Panc1 (cell line): Measurements from ENCODE around the gene CXCR2. TPM values are rescaled to one million over a fixed set of nuclear protein-coding genes. Genes with fewer than 3 reads are reported as not detected.

Experiments used
- ATAC-seq: fragments of 200-7000 bp; cut with Tn5 transposase; 2 replicates; pipeline ENCODE4 v1.9.1; 2020; ENCODE audit warnings: mild to moderate bottlenecking, moderate library complexity
- BruUV-seq: library from RNA; stranded (reverse); fragments of 400-500 nt; replicated peaks from 2 replicates; lab custom pipeline; 2021; lab: Mats Ljungman, UMichigan
- CTCF ChIA-PET: fragments of 300-600 bp; sonication (Branson Sonifier 250); formaldehyde crosslinking; loops from one replicate; lab custom pipeline; 2022; ENCODE audit warnings: antibody characterized with exemption; lab: Charles Lee
- POLR2A ChIA-PET: fragments of 300-600 bp; sonication (Branson Sonifier 250); formaldehyde crosslinking; loops from one replicate; lab custom pipeline; 2022; ENCODE audit warnings: antibody characterized with exemption; lab: Charles Lee
- DNase-seq: peaks from one replicate; pipeline ENCODE4 v3.0.0-alpha.2; 2010; ENCODE audit warnings: low read depth, low spot score
- H3K27ac ChIP-seq: 2 replicates; pipeline ENCODE4 v1.5.1; 2011; ENCODE audit warnings: mild to moderate bottlenecking, low read length, inconsistent platforms
- H3K27me3 ChIP-seq: fragments of 200-500 bp; sonication (Bioruptor generic); 2 replicates; pipeline ENCODE4 v1.6.0; 2014; ENCODE audit warnings: low read length, inconsistent platforms; ENCODE audit not compliant: control insufficient read depth, insufficient read depth
- H3K36me3 ChIP-seq: fragments of 200-500 bp; sonication (Bioruptor generic); 2 replicates; pipeline ENCODE4 v1.5.1; 2014; ENCODE audit warnings: inconsistent platforms, mild to moderate bottlenecking, low read length, moderate library complexity; ENCODE audit not compliant: control insufficient read depth, insufficient read depth
- H3K4me1 ChIP-seq: 2 replicates; pipeline ENCODE4 v1.5.1; 2011; ENCODE audit warnings: inconsistent platforms, mild to moderate bottlenecking, low read length, moderate library complexity; ENCODE audit not compliant: control insufficient read depth, insufficient read depth
- H3K4me3 ChIP-seq, 2 experiments: 2 replicates each; pipeline ENCODE4 v1.5.1; 2011 to 2012; ENCODE audit warnings: low read depth in 2 of 2, low read length in 2 of 2, mild to moderate bottlenecking in 2 of 2, inconsistent platforms in 1 of 2, moderate library complexity in 1 of 2
- H3K9me3 ChIP-seq: fragments of 200-500 bp; sonication (Bioruptor generic); 2 replicates; pipeline ENCODE4 v1.5.1; 2014; ENCODE audit warnings: low read depth, mild to moderate bottlenecking, inconsistent platforms, low read length, moderate library complexity; ENCODE audit not compliant: control insufficient read depth, insufficient read depth
- POLR2AphosphoS5 ChIP-seq: IDR thresholded peaks from 2 replicates; pipeline ENCODE4 v1.6.1; 2012; ENCODE audit warnings: mild to moderate bottlenecking, low read depth, low read length, moderate library complexity
- SIN3A ChIP-seq: IDR thresholded peaks from 2 replicates; pipeline ENCODE4 v1.6.1; 2012; ENCODE audit warnings: low read depth, mild to moderate bottlenecking, low read length, moderate library complexity, borderline replicate concordance; ENCODE audit not compliant: insufficient read depth
- TCF7L2 ChIP-seq: IDR thresholded peaks from 2 replicates; pipeline ENCODE4 v1.6.1; 2011; ENCODE audit warnings: mild to moderate bottlenecking, low read depth, low read length, inconsistent platforms
- in situ Hi-C: cut with HindIII; loops from 2 replicates; pipeline ENCODE4 v1.10.0; 2016; ENCODE audit warnings: low sequenced_read_pairs, low pct_unique_long_range_greater_than_20kb
- intact Hi-C: fragments of 100-400 bp; cut with micrococcal nuclease; formaldehyde crosslinking; loops from one replicate; pipeline ENCODE4 v1.10.0; 2022; ENCODE audit not compliant: unreplicated experiment
- total RNA-seq: library from RNA; stranded (reverse); gene quantifications from one replicate; pipeline ENCODE4 v1.2.1, GENCODE V29; 2021; ENCODE audit not compliant: unreplicated experiment
- TF ChIP-seq, protein P1 (sequence below): fragments of 450-650 bp; IDR thresholded peaks from 2 replicates; pipeline ENCODE4 v1.5.1; 2017; ENCODE audit warnings: mild to moderate bottlenecking
- TF ChIP-seq, protein P2 (sequence below), 2 experiments: IDR thresholded peaks; 2 replicates each; pipeline ENCODE4 v1.6.1; 2011 to 2012; ENCODE audit warnings: low read depth in 2 of 2, control low read depth in 1 of 2, low read length in 1 of 2, mild to moderate bottlenecking in 1 of 2, moderate library complexity in 1 of 2; ENCODE audit not compliant: insufficient read depth in 1 of 2

Gene CXCR2
- total RNA-seq, 1 experiment from 2014 or later: not detected

- intact Hi-C loops (no loop called here), in situ Hi-C loops (no loop called here)
- H3K27me3 ChIP-seq: peaks cover 4% of the 10 kb centered on the region
- DNase-seq (no peak), ATAC-seq (no peak)
- ChIA-PET POLR2A (no interaction called here), CTCF (no interaction called here)
- H3K27ac ChIP-seq: no peak overlapping the region
- H3K4me1 ChIP-seq: no peaks in the 10 kb centered on the region
- H3K4me3 ChIP-seq: no peak overlapping the region
- no peaks in the 10 kb centered on the region for H3K36me3 ChIP-seq
- TF ChIP-seq SIN3A: no peak
- TF ChIP-seq, protein P1, sequence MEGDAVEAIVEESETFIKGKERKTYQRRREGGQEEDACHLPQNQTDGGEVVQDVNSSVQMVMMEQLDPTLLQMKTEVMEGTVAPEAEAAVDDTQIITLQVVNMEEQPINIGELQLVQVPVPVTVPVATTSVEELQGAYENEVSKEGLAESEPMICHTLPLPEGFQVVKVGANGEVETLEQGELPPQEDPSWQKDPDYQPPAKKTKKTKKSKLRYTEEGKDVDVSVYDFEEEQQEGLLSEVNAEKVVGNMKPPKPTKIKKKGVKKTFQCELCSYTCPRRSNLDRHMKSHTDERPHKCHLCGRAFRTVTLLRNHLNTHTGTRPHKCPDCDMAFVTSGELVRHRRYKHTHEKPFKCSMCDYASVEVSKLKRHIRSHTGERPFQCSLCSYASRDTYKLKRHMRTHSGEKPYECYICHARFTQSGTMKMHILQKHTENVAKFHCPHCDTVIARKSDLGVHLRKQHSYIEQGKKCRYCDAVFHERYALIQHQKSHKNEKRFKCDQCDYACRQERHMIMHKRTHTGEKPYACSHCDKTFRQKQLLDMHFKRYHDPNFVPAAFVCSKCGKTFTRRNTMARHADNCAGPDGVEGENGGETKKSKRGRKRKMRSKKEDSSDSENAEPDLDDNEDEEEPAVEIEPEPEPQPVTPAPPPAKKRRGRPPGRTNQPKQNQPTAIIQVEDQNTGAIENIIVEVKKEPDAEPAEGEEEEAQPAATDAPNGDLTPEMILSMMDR: no peak
- H3K9me3 ChIP-seq: peaks cover 6% of the 10 kb centered on the region; the same call in 1 of the 2 replicates
- BruUV-seq: no TSS peak
Measured at GRCh38 chr2:218086478-218086877, 39.4 kb upstream of the CXCR2 start.

DNA sequence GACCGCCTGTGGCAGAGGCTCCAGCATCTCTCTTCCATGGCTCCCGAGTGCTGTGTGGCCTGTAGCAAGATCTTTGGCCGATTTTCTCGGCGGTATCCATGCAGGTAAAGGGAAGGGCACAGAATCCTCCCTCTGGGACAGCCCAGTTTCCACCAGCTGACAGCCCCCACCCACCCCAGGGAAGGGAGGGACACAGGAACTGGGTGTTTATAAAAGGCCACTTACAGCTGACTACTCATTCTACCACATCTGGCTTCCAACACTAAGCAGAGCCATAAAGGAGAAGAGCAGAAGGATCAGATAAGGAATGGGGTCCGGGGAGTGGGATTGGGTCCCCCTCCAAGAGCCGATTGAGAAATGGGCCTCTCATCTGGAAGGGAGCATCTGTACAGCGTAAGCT is 36.6 kb upstream of the CXCR2 start:
- no TSS peak for BruUV-seq
- ChIA-PET CTCF (no interaction called here), POLR2A (no interaction called here)
- Histone ChIP-seq H3K27ac (no peak overlapping the region), H3K27me3 (peaks cover 4% of the 10 kb centered on the region), H3K36me3 (no peaks in the 10 kb centered on the region), H3K4me3 (no peak overlapping the region), H3K9me3 (peaks cover 6% of the 10 kb centered on the region; the same call in 1 of the 2 replicates), H3K4me1 (no peaks in the 10 kb centered on the region)
- TF ChIP-seq, protein P1: no peak
- no peak for TF ChIP-seq SIN3A
- no peak for TF ChIP-seq TCF7L2
- TF ChIP-seq, protein P2, sequence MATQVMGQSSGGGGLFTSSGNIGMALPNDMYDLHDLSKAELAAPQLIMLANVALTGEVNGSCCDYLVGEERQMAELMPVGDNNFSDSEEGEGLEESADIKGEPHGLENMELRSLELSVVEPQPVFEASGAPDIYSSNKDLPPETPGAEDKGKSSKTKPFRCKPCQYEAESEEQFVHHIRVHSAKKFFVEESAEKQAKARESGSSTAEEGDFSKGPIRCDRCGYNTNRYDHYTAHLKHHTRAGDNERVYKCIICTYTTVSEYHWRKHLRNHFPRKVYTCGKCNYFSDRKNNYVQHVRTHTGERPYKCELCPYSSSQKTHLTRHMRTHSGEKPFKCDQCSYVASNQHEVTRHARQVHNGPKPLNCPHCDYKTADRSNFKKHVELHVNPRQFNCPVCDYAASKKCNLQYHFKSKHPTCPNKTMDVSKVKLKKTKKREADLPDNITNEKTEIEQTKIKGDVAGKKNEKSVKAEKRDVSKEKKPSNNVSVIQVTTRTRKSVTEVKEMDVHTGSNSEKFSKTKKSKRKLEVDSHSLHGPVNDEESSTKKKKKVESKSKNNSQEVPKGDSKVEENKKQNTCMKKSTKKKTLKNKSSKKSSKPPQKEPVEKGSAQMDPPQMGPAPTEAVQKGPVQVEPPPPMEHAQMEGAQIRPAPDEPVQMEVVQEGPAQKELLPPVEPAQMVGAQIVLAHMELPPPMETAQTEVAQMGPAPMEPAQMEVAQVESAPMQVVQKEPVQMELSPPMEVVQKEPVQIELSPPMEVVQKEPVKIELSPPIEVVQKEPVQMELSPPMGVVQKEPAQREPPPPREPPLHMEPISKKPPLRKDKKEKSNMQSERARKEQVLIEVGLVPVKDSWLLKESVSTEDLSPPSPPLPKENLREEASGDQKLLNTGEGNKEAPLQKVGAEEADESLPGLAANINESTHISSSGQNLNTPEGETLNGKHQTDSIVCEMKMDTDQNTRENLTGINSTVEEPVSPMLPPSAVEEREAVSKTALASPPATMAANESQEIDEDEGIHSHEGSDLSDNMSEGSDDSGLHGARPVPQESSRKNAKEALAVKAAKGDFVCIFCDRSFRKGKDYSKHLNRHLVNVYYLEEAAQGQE (IDR thresholded peaks at IDR 0.05; ENCODE audit: insufficient read depth in 1 of 2, low read depth in 2 of 2, low read length in 1 of 2): no peak
- no peak for TF ChIP-seq POLR2AphosphoS5
- ATAC-seq (no peak), DNase-seq (no peak)
- in situ Hi-C loops (no loop called here), intact Hi-C loops (no loop called here)
